Prostate gland (tissue), 2 donors: Measurements from ENCODE around the gene TFCP2. TPM values are rescaled to one million over a fixed set of nuclear protein-coding genes. Genes with fewer than 3 reads are reported as not detected.

Experiments
- DNase-seq: peaks from one replicate; pipeline ENCODE4 v3.0.0-alpha.2; 2019; ENCODE audit warnings: low spot score
- H3K27ac ChIP-seq, 2 donors: fragments of 200-600 bp; sonication (generic); 2 replicates each; pipeline ENCODE4 v1.5.1; 2017 to 2019
- H3K27me3 ChIP-seq: fragments of 200-600 bp; sonication (generic); replicated peaks from 2 replicates; pipeline ENCODE4 v1.5.1; 2019; ENCODE audit not compliant: insufficient read depth
- H3K36me3 ChIP-seq, 2 donors: fragments of 200-600 bp; sonication (generic); 1 replicate in 1 of 2; 2 replicates in 1 of 2; pipeline versions ENCODE4 v1.5.1 to v1.8.1; 2017 to 2019
- H3K4me1 ChIP-seq: fragments of 200-600 bp; sonication (generic); replicated peaks from 2 replicates; pipeline ENCODE4 v1.5.1; 2019
- H3K4me3 ChIP-seq, 2 donors: fragments of 200-600 bp; sonication (generic); 2 replicates each; pipeline ENCODE4 v1.5.1; 2017 to 2019
- H3K9me3 ChIP-seq: fragments of 200-600 bp; sonication (generic); 2 replicates; pipeline ENCODE4 v1.5.1; 2017
- CTCF ChIP-seq, 4 experiments: fragments of 200-600 bp in 2 of 4; fragments of 450-650 bp in 2 of 4; sonication (generic) in 2 of 4; IDR thresholded peaks; 1 replicate in 3 of 4; 2 replicates in 1 of 4; pipeline ENCODE4 v1.5.1; 2016 to 2019; ENCODE audit warnings: antibody characterized with exemption in 4 of 4, mild to moderate bottlenecking in 2 of 4, moderate library complexity in 2 of 4
- POLR2A ChIP-seq: fragments of 450-650 bp; IDR thresholded peaks from one replicate; pipeline ENCODE4 v1.6.1; 2016; ENCODE audit warnings: antibody characterized with exemption, mild to moderate bottlenecking
- POLR2AphosphoS5 ChIP-seq: sonication (generic); formaldehyde crosslinking; IDR thresholded peaks from one replicate; pipeline ENCODE4 v1.6.1; 2017; ENCODE audit warnings: antibody characterized with exemption
- WGBS: methylation state at CpG from one replicate; pipeline ENCODE4 v1.1.5; 2018; 5-methylcytosine and 5-hydroxymethylcytosine counted together
- intact Hi-C: fragments of 100-400 bp; cut with DNase I; formaldehyde crosslinking; loops from one replicate; pipeline ENCODE4 v1.14.2; 2022
- total RNA-seq, 2 donors: library from RNA; depleted of rRNA; stranded (reverse); fragments of >200 nt; gene quantifications; one replicate each; pipeline ENCODE4 v1.1.0, GENCODE V29; 2016

The TFCP2 gene
- total RNA-seq, 2 donors from 2014 or later = 11.5 to 21.0 TPM

- DNase-seq = no peak
- H3K27ac ChIP-seq = no peak overlapping the region
- intact Hi-C loops = no loop called here
- TF ChIP-seq POLR2A (no peak), CTCF (IDR thresholded peaks at IDR 0.05) (no peak), POLR2AphosphoS5 (no peak)
- WGBS = 56% methylated on average over 3 of the region's 3 CpGs
- no peaks in the 10 kb centered on the region for H3K9me3 ChIP-seq
- H3K36me3 ChIP-seq = no peaks in the 10 kb centered on the region
- no peak overlapping the region for H3K4me3 ChIP-seq
- H3K27me3 ChIP-seq = no peaks in the 10 kb centered on the region
- H3K4me1 ChIP-seq = no peaks in the 10 kb centered on the region
These were observed 13.6 kb upstream of the TFCP2 start for GRCh38 chr12:51186465-51187085.

- no peak overlapping the region for H3K27ac ChIP-seq
- H3K27me3 ChIP-seq = no peaks in the 10 kb centered on the region
- TF ChIP-seq POLR2A = no peak
- no peak for TF ChIP-seq CTCF (IDR thresholded peaks at IDR 0.05)
- TF ChIP-seq POLR2AphosphoS5 = no peak
- no peaks in the 10 kb centered on the region for H3K9me3 ChIP-seq
- no peak overlapping the region for H3K4me3 ChIP-seq
- WGBS = 88% methylated on average over 6 of the region's 6 CpGs
- intact Hi-C loops = no loop called here
- H3K4me1 ChIP-seq = no peaks in the 10 kb centered on the region
- DNase-seq = no peak
- H3K36me3 ChIP-seq = no peaks in the 10 kb centered on the region
These were observed 12.3 kb upstream of the TFCP2 start for GRCh38 chr12:51185171-51185717.

- H3K4me1 ChIP-seq = no peaks in the 10 kb centered on the region
These were observed 10.9 kb upstream of the TFCP2 start for GRCh38 chr12:51183816-51184215.

GRCh38 chr12:51183349-51183748 lies 10.4 kb upstream of the TFCP2 start:
- no peaks in the 10 kb centered on the region for H3K9me3 ChIP-seq
- H3K27ac ChIP-seq = no peak overlapping the region
- no peak for DNase-seq
- no peak overlapping the region for H3K4me3 ChIP-seq
- H3K4me1 ChIP-seq = no peaks in the 10 kb centered on the region
- intact Hi-C loops = no loop called here
- no peak for TF ChIP-seq POLR2AphosphoS5
- no peak for TF ChIP-seq POLR2A
- TF ChIP-seq CTCF (IDR thresholded peaks at IDR 0.05) = no peak
- H3K36me3 ChIP-seq = no peaks in the 10 kb centered on the region
- no peaks in the 10 kb centered on the region for H3K27me3 ChIP-seq
- WGBS = 86% methylated on average over 3 of the region's 3 CpGs

More at GRCh38 chr12:51183816-51184215, 10.9 kb upstream of the TFCP2 start:
- no peak overlapping the region for H3K27ac ChIP-seq
- 52% methylated on average over 3 of the region's 3 CpGs for WGBS
- TF ChIP-seq POLR2A (no peak), CTCF (IDR thresholded peaks at IDR 0.05) (no peak), POLR2AphosphoS5 (no peak)
- no peaks in the 10 kb centered on the region for H3K9me3 ChIP-seq
- no peaks in the 10 kb centered on the region for H3K36me3 ChIP-seq
- no peak overlapping the region for H3K4me3 ChIP-seq
- no peaks in the 10 kb centered on the region for H3K27me3 ChIP-seq
- intact Hi-C loops = no loop called here
- DNase-seq = no peak

GRCh38 chr12:51181558-51181957 lies 8.6 kb upstream of the TFCP2 start:
- TF ChIP-seq CTCF (IDR thresholded peaks at IDR 0.05) = no peak
- no peak for TF ChIP-seq POLR2AphosphoS5
- no peak for TF ChIP-seq POLR2A
- Histone ChIP-seq H3K9me3 (no peaks in the 10 kb centered on the region), H3K4me3 (no peak overlapping the region), H3K4me1 (no peaks in the 10 kb centered on the region), H3K27me3 (no peaks in the 10 kb centered on the region), H3K36me3 (no peaks in the 10 kb centered on the region), H3K27ac (no peak overlapping the region)
- intact Hi-C loops = no loop called here
- DNase-seq = no peak
- 68% methylated on average over 5 of the region's 5 CpGs for WGBS
